ENCODE measurements around the gene N4BP2L2.

Gene N4BP2L2

DNA sequence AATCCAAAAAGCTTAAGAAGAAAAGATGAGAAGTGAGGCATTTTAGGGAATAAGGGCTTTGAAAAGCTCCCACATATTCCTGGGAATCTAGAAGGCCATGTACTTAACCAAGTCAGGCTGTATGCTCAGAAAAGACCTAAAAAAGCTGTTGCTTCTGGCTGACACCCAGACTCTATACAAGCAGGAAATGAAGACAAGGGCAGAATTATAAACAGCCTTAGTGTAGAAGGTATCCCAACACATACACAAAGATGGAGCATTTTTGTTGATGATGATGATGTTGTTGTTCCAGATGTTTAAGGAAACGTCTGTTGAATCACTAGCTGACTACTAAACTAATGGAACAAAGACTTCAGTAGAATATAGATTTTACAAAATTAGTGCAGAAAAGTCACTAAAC, 84.6 kb downstream of the N4BP2L2 start:
- DNase-seq (ENCODE audit: low read depth): no peak
- no peak for TF ChIP-seq CTCF (IDR thresholded peaks at IDR 0.05; ENCODE audit: low read depth, low read length, missing control alignments)

DNA sequence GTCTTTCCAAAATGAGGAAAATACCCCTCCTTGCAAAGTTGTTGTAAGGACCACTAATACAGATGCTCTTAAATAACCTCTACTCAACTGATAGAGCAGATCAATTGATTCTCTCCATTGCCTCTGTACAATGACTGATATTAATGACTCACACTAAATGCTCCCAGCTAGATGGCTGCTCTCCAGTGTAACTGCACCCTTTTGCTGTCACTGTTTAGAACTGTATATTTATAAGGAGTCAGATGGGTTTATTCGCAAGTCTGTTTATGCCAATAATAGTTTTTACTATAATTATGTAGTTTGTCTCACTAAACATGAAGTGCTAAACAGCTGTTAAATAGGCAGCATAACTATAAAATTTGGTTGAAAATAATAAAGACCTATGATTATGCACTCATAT, 89.6 kb downstream of the N4BP2L2 start:
- TF ChIP-seq CTCF (IDR thresholded peaks at IDR 0.05; ENCODE audit: low read depth, low read length, missing control alignments): no peak
- no peak for DNase-seq (ENCODE audit: low read depth)
- no peak overlapping the region for H3K4me3 ChIP-seq (ENCODE audit: low read depth, low read length)

More for the DNA sequence above, 84.6 kb downstream of the N4BP2L2 start:
- no peak overlapping the region for H3K4me3 ChIP-seq (ENCODE audit: low read depth, low read length)

GRCh38 chr13:32447894-32448623, 90.5 kb downstream of the N4BP2L2 start:
- H3K4me3 ChIP-seq (ENCODE audit: low read depth, low read length): no peak overlapping the region
- TF ChIP-seq CTCF (IDR thresholded peaks at IDR 0.05; ENCODE audit: low read depth, low read length, missing control alignments): no peak
- DNase-seq (ENCODE audit: low read depth): no peak

- H3K4me3 ChIP-seq (ENCODE audit: low read depth, low read length): no peak overlapping the region
- no peak for TF ChIP-seq CTCF (IDR thresholded peaks at IDR 0.05; ENCODE audit: low read depth, low read length, missing control alignments)
- DNase-seq (ENCODE audit: low read depth): no peak
These were observed 91.7 kb downstream of the N4BP2L2 start for GRCh38 chr13:32446773-32447465.

- TF ChIP-seq CTCF (IDR thresholded peaks at IDR 0.05; ENCODE audit: low read depth, low read length, missing control alignments): no peak
- H3K4me3 ChIP-seq (ENCODE audit: low read depth, low read length): no peak overlapping the region
- no peak for DNase-seq (ENCODE audit: low read depth)
These were observed 92.4 kb downstream of the N4BP2L2 start for GRCh38 chr13:32446220-32446619.

GRCh38 chr13:32445461-32445860, 93.1 kb downstream of the N4BP2L2 start:
- no peak for DNase-seq (ENCODE audit: low read depth)
- no peak for TF ChIP-seq CTCF (IDR thresholded peaks at IDR 0.05; ENCODE audit: low read depth, low read length, missing control alignments)
- H3K4me3 ChIP-seq (ENCODE audit: low read depth, low read length): no peak overlapping the region

All from GM12864 (cell line).